ENCODE measurements around the gene SEMA3A.

The SEMA3A gene

DNA sequence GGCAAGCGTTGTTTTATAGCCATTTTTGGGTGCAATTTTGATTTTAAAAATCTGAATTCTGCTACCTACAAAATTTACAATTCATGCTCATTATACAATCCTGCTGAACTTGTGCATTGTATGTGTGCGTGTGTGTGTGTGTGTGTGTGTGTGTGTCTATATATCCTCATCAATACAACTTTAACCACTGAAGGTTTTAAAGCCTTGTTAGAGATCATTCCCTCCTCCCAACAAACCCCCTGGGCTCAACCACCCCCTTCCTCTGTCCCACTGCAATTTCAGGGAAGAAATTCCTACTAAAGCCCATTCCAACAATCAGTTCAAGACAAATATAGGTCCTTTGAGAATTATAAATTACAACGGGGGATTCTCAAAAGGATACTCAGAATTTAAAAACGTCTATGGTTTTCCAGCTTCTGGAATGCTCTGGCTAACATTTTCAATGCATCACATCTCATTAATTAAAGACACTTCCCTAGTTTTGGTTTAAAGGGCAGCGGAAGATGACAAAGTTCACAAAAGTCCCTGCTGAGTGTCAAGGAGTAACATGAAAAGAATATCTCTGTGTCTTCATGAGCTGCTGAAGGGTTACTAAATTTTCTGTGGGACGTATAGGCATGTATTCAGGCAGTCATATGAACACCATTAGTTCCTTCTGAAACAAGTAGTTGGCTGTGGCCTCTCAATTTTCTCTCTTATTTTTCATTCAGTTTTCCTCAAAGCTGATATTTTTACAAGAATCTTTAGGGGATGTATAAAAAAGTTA, 889 bp upstream of the SEMA3A start:
- DNase-seq, result no peak

DNA sequence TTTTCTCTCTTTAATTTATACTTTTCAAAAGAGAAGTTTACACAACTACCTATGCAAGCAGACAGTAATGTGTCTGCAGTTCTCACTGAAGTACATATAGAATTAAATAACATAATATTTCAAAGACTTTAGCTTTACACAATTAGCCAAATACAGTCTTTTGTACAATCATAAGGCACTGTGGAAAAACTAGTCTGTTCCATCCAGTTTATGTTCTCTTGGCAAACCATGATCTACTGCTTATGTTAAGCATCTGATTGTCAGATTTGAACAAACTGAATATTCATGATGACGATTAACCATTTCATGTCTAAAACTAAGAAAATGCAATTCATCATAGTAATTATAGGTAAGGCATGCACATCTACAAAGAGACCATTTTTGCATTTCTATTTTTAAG, 842 bp downstream of the SEMA3A start:
- no peak for DNase-seq

DNA sequence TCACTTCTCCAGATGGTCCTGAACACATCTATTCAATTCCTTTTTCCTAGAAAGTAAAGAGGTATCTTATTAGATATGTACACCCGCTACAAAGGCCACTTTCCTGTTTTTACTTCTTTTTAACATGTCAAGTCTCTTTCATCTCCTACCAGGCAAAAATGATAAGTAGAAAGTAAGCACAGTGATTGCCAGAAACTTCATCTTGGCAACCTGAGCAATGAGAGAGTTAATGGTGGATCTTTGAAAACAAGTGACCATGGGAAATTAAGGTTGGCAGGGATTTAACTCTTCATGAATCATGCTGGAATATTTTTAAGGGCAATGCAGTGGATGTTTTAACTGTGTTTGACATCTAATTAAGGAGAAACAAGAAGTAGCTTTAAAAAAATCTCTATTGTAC, 2.7 kb downstream of the SEMA3A start:
- DNase-seq, result peak in 1 of 2 experiments; percentile 17

DNA sequence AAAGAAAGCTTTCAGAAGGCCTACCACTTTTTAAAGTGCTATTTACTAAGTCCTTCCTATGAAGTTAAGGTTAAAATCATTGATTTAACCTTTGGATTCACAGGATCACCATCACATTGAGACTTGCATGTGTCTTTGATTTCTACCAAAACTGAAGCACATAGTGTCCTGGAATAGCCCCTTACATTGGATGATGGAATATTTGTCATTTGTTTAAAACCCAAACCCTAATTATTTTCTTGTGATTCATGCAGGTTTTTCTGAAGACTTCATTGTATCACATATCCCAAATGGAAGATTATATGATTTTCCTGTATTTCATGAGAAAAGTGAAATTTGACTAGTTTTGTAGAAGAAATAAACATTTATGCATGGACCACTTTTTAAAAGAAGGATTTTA, 3.3 kb downstream of the SEMA3A start:
- DNase-seq, result no peak

DNA sequence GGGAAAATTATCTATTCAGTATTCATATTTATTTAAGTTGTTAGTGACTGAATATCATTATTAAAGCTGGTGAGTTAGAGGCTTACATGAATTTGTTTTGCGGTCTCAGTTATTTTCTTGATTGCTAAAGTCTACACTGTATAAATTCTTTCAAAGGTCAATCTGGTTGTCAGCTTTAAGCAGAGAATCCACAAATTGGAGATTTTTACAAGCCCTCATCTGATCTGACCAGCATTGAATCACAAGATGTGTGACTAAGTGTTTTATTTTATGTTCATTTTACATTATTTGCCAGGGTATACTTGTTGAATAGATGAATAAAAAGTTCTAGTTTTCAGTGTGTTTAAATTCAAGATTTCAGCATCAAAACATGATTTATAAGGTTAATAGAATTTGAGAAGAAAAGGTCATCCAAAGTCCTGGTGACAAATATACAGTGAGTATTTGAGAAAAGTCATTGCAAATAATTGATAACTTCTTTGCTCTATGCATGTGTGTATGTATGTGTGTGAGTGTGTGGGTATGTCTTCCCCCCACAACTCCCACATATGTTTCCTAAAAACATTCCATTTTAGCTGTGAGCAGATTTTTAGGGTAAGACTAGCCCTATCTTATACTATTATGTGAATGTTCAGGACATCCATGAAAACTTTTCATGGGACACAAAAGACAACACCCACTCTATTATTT, 4.4 kb downstream of the SEMA3A start:
- DNase-seq, result no peak

DNA sequence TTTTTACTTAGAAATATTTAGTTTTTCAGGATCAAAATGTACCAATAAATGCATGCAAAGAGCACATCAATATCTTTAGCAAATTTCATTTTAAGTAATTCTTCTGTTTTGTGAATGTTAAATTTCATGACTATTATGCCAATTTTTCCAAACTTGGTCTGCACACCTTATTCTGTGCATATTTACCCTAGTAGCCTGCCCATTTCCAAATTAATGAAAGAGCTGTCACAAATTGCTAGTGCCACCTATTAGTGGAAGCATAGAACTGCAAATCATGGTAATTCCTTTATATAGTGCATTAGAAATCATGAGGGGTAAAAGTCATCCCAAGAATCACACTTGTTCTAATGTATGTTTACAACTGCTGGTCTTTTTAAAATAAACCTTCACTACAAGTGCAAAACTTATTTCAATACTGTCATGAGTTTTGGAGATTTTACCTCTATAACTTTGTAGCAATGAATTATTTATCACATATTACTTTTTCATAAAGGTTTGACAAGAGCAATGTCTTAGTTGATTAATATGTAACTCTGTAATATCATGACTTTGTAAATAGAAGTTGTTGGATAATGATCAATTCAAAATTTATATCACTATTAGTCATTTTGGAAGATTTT, 5.7 kb downstream of the SEMA3A start:
- DNase-seq, result peak; percentile 6 to 48

DNA sequence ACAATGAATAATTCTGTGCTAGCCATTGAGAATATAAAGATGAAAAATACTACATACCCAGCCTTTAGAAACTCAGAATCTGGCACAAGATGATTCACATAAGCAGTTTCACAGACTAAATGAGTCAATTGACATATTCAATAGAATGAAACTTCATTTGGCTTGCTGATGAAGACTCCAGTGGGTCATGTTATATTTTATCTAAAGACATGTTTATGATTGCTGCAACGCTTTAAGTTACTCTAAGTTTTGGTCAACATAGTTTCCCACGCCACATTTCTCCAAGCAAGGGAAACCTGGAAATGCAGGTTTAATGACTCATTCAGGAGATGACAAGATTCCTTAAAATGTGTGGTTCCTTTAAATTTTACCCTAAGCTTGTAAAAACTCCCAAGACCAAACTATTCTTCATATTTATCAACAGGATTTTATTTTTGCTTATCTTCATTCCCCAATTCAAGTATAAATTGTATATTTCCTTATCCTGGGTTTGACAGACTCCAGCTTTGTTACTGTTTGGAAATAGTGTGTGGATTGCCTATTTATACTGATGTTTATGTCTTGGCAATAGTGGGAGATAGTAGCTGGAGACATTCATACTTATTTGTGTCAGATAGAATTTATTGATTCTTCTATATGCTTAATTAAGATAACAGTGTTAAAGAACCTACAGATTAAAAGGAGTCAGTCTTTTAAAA, 6.6 kb downstream of the SEMA3A start:
- DNase-seq, result no peak

DNA sequence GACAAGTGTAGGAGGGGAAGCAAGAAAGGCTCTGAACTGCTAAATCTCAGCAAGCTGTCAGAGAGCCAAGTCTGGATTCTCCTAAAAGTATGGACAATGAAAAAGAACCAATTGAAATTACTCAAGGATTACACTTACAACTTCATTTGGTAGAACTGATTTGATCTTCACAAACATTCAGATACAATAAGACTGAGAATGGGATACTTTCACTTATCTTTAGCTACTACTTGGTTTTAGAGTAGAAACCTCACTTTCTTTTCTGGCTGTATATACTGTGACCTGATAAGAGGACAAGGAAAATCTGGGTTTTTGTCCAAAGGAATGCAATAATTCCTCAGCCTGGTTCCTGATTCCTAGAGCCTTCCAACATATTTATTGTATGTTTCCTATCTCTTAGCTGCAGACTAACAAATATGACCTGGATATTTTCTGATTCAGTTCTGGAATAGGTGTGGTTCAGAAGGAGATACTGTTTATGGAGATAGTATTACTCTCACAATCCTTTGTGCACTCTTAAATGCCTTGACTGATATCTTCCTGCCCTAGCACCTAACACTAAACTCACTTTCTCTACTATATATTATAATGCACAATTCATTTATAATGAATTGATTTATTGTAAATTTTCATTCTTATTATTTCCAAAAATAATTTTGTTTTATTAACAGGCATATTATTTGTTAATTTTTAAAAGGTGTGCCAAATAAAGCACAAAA, 7.3 kb downstream of the SEMA3A start:
- no peak for DNase-seq

DNA sequence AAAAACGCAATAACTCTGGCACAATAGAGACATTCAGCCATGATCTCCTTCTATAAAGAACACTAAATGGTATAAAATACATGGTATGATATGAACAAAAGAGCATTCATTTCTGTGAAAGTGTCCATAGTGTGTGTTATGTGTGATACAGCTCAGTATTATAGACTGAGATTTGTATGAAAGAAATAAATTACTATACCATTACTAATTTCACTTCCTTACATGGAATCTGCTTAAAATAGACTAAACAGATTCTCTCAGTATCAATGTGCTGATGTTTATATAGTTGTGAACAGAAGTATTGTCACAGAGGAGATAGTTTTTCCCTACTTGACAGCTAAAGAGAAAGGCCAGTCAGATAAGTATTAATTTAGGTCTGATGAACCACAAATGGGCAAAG, 10.8 kb downstream of the SEMA3A start:
- DNase-seq, result no peak

DNA sequence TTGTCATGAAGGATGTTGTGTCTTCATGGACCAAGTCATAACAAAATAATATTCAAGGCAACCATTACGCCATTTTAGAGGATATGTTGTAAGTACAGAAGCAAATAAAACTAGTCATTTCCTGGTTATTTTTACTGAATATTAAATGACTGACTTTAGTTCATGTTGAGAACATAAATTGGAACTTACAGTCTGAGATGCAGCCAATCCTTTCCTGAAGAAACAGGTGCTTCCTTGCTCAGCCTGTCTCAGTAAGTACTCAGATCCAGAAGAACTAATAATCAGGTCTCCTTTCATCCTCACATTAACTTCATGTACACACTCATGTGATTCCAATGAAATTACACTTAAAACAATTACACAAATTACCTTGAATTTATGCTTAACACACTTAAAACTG, 12.3 kb downstream of the SEMA3A start:
- no peak for DNase-seq

DNA sequence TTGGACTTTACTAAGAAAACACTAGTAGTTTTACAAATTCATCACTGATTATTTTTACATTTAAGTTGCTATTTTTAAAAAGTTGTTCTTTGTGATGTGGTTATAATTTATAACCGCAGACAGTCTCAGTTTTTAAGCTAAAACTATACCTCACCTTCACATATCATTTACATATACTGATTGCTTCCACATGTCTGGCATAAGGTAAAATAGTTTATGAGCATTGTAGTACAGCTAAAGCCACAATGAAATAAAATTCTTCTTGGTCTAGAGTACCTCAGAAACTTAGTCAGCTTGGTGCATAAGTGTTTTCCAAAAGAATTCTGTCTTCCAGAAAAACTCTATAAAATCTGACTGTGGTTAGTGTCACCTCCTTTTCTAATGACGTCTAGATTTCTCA, 13.0 kb downstream of the SEMA3A start:
- DNase-seq, result no peak

DNA sequence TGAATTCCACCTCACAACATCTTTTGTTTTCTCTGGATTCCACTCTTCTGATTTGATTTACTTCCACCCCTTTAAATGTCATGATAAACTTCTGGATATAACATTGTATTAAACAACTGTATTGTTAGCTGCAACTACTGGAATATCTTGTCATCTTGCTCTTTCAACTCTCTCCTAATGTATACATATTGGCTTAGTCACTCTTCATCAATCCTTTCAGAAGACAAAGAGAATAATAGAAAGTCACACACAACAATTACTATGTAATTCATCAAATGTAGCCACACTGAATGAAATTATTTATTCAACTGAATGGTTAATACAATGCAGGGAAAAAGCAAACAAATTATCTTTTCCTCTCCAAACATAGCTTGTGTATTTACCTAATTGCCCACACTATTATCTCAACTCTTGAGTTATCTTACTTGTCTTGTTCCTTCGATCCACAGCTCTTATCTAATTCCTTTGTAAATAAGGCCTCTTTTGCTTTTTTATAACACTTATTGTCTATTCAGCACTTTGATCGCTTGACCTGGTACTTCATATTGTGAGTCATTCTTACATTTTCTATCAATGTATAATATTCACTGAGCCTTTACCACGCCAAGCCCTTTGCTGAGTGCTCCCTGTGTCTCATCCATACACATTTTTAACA, 16.7 kb downstream of the SEMA3A start:
- DNase-seq, result peak; percentile 48 to 92

DNA sequence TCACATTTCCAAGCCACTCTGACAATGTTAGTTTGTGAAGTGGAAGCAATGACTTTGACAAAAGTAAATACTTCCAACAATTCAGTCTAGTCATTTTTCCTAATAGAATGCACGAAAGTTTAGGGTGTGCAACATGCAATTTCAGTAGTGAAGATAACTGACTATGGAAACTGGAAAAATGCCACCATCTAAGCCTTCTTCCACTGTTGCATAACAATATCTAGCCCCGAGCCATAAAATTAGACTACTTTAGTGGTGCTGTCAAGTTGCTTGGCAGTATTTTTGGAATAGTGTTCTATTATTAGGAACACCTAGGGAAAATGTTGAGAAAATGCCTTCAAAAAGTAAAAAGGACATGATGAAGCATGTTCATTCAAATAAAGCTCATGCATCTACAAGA, 17.9 kb downstream of the SEMA3A start:
- DNase-seq, result no peak

DNA sequence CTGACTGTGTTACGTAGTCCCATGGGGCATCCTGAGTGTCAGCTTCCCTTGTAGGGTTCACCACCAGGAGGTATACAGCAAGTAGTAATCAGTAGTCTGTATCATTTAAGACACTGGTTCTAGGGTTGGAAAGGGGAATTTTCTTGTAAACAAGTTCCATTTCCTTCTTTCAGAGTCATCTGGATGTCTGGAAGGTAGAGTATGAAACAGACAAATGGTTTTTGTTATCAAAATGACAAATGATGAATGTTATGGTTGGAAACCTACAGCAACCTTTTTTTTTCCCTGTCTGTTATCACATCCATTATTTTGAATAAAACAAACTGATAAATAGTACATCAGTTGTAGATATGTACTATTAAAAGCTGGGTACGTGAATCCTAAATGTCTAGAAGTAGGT, 19.1 kb downstream of the SEMA3A start:
- DNase-seq, result no peak

DNA sequence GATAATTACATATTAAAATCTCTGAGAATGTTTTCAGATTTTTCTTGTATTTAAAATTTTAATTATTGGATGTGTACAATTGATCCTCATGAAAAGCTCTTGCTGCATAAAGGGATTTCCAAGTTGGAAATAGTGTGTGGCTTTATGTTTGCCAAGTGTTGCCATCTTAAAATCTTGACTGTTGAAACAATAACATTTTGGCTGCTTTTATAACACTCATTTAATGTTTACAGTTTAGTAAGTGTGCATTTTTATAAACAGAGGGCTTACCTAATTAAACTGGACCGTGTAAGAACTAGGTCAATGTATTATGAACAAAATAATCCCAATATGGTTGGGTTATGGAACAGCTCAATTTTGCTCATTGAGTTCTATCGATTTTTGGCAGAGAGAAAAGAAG, 23.9 kb downstream of the SEMA3A start:
- no peak for DNase-seq

DNA sequence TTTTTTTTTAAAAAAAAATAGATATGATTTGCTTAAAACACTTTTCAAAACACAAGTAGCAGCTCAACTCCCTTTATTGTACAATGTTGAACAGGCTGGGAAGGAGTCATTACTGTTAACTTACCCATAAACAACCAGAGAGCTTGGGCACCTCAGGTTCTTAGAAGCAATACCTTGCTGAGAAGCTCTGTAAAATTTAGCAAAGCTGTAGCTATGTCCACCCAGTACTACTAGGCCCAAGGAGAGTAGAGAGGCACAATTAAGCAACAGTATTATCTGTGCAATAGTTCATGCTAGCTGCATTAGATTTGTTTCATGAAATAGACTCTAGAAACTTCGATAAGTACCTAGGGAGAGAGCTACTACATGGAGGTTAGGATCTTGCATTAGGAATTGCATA, 32.0 kb downstream of the SEMA3A start:
- no peak for DNase-seq

DNA sequence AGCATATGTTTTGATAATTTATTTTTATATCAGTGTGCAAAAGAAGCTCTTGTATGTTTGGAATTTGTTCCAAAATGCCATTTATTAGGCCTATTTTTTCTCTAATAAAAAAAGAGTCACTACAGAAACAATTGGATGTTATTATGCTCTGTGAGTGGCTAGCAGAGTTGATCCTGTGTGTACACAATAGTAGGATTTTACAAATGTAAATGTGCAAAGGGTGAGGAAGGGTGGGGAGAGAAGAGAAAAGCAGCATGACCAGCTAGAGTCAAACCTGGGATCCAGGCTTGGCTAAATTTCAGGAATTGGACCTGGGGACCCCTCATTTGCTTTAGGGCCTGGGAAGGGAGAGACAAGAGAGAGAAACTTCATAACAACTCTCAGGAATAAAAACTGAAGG, 32.5 kb downstream of the SEMA3A start:
- DNase-seq, result no peak

DNA sequence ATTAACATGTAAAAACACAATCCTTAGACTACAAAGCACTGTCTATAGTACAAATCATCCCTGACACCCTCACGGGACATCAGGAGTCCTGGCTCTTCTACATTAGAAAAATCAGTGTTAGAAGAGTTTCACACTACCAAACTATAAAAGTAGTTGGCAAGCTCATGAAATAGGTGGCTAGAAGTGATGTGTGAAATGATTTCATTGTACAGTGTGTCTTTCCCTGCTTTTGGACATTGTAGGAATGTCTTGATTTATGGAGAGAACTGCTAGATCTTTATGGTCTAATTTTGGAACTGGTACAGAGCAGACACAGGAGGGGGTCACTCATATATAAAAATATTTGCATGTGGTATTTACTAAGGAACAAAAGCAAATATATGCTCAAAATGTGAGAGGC, 33.2 kb downstream of the SEMA3A start:
- DNase-seq, result no peak

DNA sequence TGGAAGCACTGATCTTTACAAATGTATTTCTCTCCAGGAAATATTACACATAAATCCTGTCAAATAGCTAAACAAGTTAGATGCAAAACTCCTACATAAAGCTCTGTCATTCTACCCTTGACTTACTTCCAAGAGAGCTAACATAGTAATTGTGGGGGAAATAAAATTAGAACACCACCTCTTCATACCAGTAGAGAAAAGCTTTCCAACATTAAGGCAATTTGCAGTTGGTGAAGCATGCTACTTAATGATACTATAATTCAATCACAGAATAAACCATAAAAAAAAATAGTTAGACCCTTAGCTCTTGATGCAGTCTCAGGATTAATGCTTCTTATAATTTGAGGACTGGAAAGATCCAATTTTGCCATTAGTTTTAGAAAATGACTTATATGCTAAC, 35.2 kb downstream of the SEMA3A start:
- DNase-seq, result no peak

DNA sequence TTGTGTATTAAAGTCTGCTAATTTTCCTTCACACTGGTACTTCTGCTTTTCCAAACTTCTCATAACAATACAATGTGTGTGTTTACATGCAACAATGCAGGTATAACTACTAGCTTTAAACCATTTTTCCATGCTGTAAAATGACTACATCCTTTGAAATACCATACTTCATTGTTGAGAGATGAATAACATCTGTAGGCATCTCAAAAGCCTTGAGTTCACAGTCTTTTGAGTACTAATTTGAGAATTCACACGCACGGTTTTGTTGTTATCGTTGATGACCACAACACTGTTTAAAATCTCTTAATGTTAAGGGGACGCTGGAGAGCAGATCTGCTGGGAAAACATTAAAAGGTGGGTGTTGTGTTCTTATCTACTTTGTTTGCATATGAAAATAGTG, 37.4 kb downstream of the SEMA3A start:
- DNase-seq, result no peak

DNA sequence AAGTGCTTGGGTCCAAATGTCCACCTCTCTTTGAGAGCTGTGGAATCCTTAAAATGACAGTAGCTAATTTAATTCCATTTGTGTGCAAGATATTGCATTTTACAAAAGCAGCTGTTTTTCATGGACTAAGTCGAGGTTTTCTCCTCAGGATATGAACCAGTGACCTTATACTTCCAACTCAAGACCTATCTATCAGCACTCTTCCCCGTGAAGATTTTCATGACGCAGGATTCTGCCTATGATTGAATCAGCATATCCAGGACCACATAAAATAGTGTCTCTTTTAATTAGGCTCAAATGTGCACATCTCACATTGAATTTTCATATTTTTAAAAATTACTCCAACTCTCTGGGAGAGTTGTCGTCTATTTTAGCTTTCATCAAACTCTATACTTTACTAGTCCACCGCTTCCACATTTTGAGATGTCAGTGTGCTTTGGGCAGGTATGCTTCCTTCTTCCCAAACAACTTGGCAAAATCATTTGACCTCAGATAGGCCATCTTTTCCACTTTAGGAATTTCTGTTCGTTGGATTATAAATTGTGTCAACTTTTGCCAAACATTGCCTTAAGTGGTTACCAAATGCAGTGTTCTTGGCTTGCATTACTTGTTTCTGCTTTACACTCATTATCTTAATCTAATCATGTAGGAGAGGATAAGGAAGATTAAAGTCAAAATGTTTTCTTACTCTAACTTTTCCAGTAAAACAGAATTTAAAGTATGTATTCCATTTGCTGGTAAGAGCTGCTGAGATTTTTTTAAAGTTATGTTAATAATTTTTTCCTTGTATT, 39.4 kb downstream of the SEMA3A start:
- DNase-seq, result no peak

DNA sequence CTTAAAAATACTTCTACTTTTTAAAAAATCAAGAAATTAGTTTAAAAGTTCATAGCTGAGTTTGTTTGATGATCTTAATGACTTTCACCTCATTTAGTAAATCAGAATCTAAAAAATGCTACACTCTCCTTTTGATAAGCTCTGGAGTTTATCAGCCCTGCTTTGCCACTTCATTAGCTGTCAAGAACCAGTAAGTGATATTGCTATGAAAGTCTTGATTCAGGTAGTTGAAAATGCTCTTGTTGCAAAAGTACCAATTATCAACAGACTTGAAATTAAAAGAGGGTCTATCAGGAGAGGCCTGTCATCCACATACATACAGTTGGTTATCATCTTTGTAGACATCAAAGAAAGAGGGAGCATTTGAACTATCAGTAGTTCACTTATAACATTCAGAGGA, 41.6 kb downstream of the SEMA3A start:
- no peak for DNase-seq
